Measurements from ENCODE around the gene HLCS. TPM values are rescaled to one million over a fixed set of nuclear protein-coding genes. Genes with fewer than 3 reads are reported as not detected.

Gene HLCS
- total RNA-seq, 4 donors from 2014 or later, result 20.0 to 75.4 (median 32.8) TPM

GRCh38 chr21:36852864-36853263 lies 113.6 kb downstream of the HLCS start:
- Histone ChIP-seq H3K4me1 (peaks cover 0 to 4% (median 0%) of the 10 kb centered on the region in 4 donors), H3K9me3 (no peaks in the 10 kb centered on the region), H3K27ac (no peak overlapping the region), H3K27me3 (no peaks in the 10 kb centered on the region), H3K36me3 (no peaks in the 10 kb centered on the region), H3K4me3 (no peak overlapping the region)
- WGBS, 2 donors (ENCODE audit: low coverage in 1 of 2), result 83 to 92% methylated on average over 4 of the region's 4 CpGs
- in situ Hi-C loops (cut with MboI; ENCODE audit: low pct_ligation_motif_present in 1 of 4, low pct_unique_long_range_greater_than_20kb in 1 of 4, low sequenced_read_pairs in 3 of 4), result no loop called here
- intact Hi-C loops (cut with DNase I; ENCODE audit: low total_unique reads), result no loop called here
- TF ChIP-seq CTCF (IDR thresholded peaks at IDR 0.05) (no peak), POLR2AphosphoS5 (IDR thresholded peaks at IDR 0.05) (no peak), POLR2A (IDR thresholded peaks at IDR 0.05) (no peak), EP300 (IDR thresholded peaks at IDR 0.05; ENCODE audit: low read depth) (no peak)
- DNase-seq, result no peak

- H3K4me3 ChIP-seq, result no peak overlapping the region
- peaks cover 0 to 4% (median 0%) of the 10 kb centered on the region in 4 donors for H3K4me1 ChIP-seq
- no peaks in the 10 kb centered on the region for H3K36me3 ChIP-seq
- TF ChIP-seq CTCF (IDR thresholded peaks at IDR 0.05) (no peak), POLR2AphosphoS5 (IDR thresholded peaks at IDR 0.05) (no peak), EP300 (IDR thresholded peaks at IDR 0.05; ENCODE audit: low read depth) (no peak), POLR2A (IDR thresholded peaks at IDR 0.05) (no peak)
- H3K27me3 ChIP-seq, result no peaks in the 10 kb centered on the region
- 65% methylated on average over 1 of the region's 1 CpG; no CpG with 5 or more reads in 1 of the 2 donors for WGBS, 2 donors (ENCODE audit: low coverage in 1 of 2)
- DNase-seq, result no peak
- intact Hi-C loops (cut with DNase I; ENCODE audit: low total_unique reads), result no loop called here
- H3K9me3 ChIP-seq, result no peaks in the 10 kb centered on the region
- in situ Hi-C loops (cut with MboI; ENCODE audit: low pct_ligation_motif_present in 1 of 4, low pct_unique_long_range_greater_than_20kb in 1 of 4, low sequenced_read_pairs in 3 of 4), result no loop called here
- H3K27ac ChIP-seq, result no peak overlapping the region
These were observed 114.2 kb downstream of the HLCS start for GRCh38 chr21:36852293-36852692.

DNA sequence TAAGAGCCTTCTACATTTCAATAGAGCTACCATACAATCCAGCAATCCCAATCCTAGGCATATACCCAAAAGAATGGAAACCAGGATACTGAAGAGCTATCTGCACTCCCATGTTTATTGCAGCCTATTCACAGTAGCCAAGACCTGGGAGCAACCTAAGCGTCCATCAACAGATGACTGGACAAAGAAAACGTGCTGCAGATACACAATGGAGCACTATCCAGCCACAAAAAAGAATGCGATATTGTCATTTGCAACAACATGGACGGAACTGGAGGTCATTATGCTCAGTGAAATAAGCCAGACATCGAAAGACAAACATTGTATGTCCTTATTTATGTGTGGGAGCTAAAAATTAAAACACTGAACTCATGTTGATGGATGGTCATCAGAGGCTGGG lies 115.3 kb downstream of the HLCS start:
- H3K4me3 ChIP-seq, result no peak overlapping the region
- no peak for DNase-seq
- H3K36me3 ChIP-seq, result no peaks in the 10 kb centered on the region
- WGBS, 2 donors (ENCODE audit: low coverage in 1 of 2), result 78 to 80% methylated on average over 4 to 5 of the region's 5 CpGs
- H3K27ac ChIP-seq, result no peak overlapping the region
- no peak for TF ChIP-seq CTCF (IDR thresholded peaks at IDR 0.05)
- TF ChIP-seq POLR2A (IDR thresholded peaks at IDR 0.05), result no peak
- TF ChIP-seq POLR2AphosphoS5 (IDR thresholded peaks at IDR 0.05), result no peak
- TF ChIP-seq EP300 (IDR thresholded peaks at IDR 0.05; ENCODE audit: low read depth), result no peak
- H3K27me3 ChIP-seq, result no peaks in the 10 kb centered on the region
- in situ Hi-C loops (cut with MboI; ENCODE audit: low pct_ligation_motif_present in 1 of 4, low pct_unique_long_range_greater_than_20kb in 1 of 4, low sequenced_read_pairs in 3 of 4), result no loop called here
- peaks cover 0 to 4% (median 0%) of the 10 kb centered on the region in 4 donors for H3K4me1 ChIP-seq
- intact Hi-C loops (cut with DNase I; ENCODE audit: low total_unique reads), result no loop called here
- no peaks in the 10 kb centered on the region for H3K9me3 ChIP-seq

GRCh38 chr21:36850372-36850771 lies 116.1 kb downstream of the HLCS start:
- TF ChIP-seq POLR2AphosphoS5 (IDR thresholded peaks at IDR 0.05) (no peak), POLR2A (IDR thresholded peaks at IDR 0.05) (no peak), CTCF (IDR thresholded peaks at IDR 0.05) (no peak), EP300 (IDR thresholded peaks at IDR 0.05; ENCODE audit: low read depth) (no peak)
- no peak for DNase-seq
- H3K4me3 ChIP-seq, result no peak overlapping the region
- no peaks in the 10 kb centered on the region for H3K36me3 ChIP-seq
- no peak overlapping the region for H3K27ac ChIP-seq
- H3K27me3 ChIP-seq, result no peaks in the 10 kb centered on the region
- WGBS, 2 donors (ENCODE audit: low coverage in 1 of 2), result 94% methylated on average over 8 of the region's 8 CpGs; no CpG with 5 or more reads in 1 of the 2 donors
- peaks cover 0 to 4% (median 0%) of the 10 kb centered on the region in 4 donors for H3K4me1 ChIP-seq
- intact Hi-C loops (cut with DNase I; ENCODE audit: low total_unique reads) (no loop called here), in situ Hi-C loops (cut with MboI; ENCODE audit: low pct_ligation_motif_present in 1 of 4, low pct_unique_long_range_greater_than_20kb in 1 of 4, low sequenced_read_pairs in 3 of 4) (no loop called here)
- H3K9me3 ChIP-seq, result no peaks in the 10 kb centered on the region
